Activated CD8-positive, alpha-beta memory T cell treated with anti-CD3 and anti-CD28 coated beads for 36 hours (primary cell): ENCODE results near the gene PCDHA3. TPM values are rescaled to one million over a fixed set of nuclear protein-coding genes. Genes with fewer than 3 reads are reported as not detected.
"Not testable (repeated sequence)": the region's sequence is repeated elsewhere in the genome, so short reads cannot be mapped to it uniquely, and the experiment has no call there.

Experiments used
- CTCF ChIA-PET: fragments of 350-600 bp; sonication (Branson Sonifier 250); formaldehyde crosslinking; loops from one replicate; lab custom pipeline; 2021; ENCODE audit warnings: antibody characterized with exemption; lab: Charles Lee
- POLR2A ChIA-PET: fragments of 350-600 bp; sonication (Branson Sonifier 250); formaldehyde crosslinking; loops from one replicate; lab custom pipeline; 2021; ENCODE audit warnings: antibody characterized with exemption; lab: Charles Lee
- total RNA-seq, 2 experiments: library from RNA; stranded (reverse); gene quantifications; one replicate each; pipeline ENCODE4 v1.2.3, GENCODE V29; 2021

The PCDHA3 gene
- total RNA-seq, result not detected

GRCh38 chr5:140800816-140801493 lies at the start of gene PCDHA3:
Gene PCDHA3 (plus strand): TSS chr5:140801057.
- ChIA-PET POLR2A (no interaction called here), CTCF (no interaction called here)

GRCh38 chr5:140753561-140753960 lies 47.3 kb upstream of the PCDHA3 start:
- ChIA-PET CTCF (no interaction called here), POLR2A (no interaction called here)

- POLR2A ChIA-PET, result no interaction called here
- CTCF ChIA-PET, result no interaction called here
These were observed 36.5 kb upstream of the PCDHA3 start for GRCh38 chr5:140764177-140764973.

GRCh38 chr5:140767444-140767843 lies 33.4 kb upstream of the PCDHA3 start:
- ChIA-PET POLR2A (no interaction called here), CTCF (no interaction called here)

GRCh38 chr5:140780512-140780911 lies 20.3 kb upstream of the PCDHA3 start:
- CTCF ChIA-PET, result no interaction called here
- POLR2A ChIA-PET, result no interaction called here

DNA sequence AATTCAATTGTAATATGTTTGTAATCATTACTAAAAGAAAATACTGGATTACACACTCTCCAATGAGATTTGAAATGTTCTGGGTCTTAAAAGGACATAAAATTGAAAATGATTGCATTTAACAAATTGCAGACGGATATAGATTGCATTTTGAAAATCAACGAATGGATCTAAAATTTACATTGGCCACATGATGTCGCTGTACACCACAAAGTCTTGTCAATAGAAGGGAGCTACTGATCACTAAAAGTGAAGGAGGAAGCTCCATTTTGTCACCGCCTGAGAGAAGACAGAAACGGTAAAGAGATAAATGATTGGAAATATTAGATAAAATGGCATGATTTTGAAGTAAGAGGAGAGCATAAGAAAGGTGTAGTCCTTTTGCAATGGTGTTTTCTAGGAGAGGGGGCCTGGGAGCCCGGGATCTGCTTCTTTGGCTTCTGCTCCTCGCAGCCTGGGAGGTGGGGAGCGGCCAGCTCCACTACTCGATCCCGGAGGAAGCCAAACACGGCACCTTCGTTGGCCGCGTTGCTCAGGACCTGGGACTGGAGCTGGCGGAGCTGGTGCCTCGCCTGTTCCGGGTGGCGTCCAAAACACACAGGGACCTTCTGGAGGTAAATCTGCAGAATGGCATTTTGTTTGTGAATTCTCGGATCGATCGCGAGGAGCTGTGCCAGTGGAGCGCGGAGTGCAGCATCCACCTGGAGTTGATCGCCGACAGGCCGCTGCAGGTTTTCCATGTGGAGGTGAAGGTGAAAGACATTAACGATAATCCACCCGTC lies 14.8 kb upstream of the PCDHA3 start, which contains the start of gene PCDHA1:
TSS of gene PCDHA1 (plus strand) at position 236 of the 782 bp plus-strand sequence.
- CTCF ChIA-PET, result no interaction called here
- POLR2A ChIA-PET, result no interaction called here

- POLR2A ChIA-PET, CTCF ChIA-PET: not testable (repeated sequence)
These were observed 13.4 kb upstream of the PCDHA3 start for GRCh38 chr5:140787422-140787821.

DNA sequence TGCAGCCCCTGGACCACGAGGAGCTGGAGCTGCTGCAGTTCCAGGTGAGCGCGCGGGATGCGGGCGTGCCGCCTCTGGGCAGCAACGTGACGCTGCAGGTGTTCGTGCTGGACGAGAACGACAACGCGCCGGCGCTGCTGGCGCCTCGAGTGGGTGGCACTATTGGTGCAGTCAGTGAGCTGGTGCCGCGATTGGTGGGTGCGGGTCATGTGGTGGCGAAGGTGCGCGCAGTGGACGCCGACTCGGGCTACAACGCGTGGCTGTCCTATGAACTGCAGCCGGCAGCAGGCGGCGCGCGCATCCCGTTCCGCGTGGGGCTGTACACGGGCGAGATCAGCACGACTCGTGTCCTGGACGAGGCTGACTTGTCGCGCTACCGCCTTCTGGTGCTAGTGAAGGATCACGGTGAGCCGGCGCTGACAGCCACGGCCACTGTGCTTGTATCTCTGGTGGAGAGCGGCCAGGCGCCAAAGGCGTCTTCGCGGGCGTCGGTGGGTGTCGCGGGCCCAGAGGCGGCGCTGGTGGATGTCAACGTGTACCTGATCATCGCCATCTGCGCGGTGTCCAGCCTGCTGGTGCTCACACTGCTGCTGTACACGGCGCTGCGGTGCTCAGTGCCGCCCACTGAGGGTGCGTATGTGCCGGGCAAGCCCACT lies 12.9 kb upstream of the PCDHA3 start:
- CTCF ChIA-PET, POLR2A ChIA-PET: not testable (repeated sequence)

DNA sequence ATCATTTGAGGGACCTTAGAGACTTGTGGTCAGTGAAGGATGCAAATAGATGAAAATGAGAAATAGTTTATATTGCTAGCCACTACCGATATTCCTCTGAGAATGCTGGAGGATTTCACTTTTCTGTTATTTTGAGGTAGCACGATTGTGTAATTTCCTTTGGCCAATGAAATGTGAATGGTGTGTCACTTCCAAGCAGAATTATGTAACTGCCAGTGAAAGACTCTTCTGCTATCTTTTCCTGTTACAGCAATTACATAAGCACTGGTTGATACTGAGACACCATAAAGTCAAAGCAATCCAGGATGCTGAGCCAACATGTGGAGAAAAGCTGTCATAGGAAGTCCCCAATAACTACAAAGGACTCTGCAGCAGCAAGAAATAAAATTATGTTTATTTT lies 9.8 kb upstream of the PCDHA3 start:
- ChIA-PET CTCF (no interaction called here), POLR2A (no interaction called here)

GRCh38 chr5:140794595-140795258 lies 6.1 kb upstream of the PCDHA3 start, which contains the start of gene PCDHA2:
Gene PCDHA2 (plus strand): TSS chr5:140794852.
- ChIA-PET CTCF (no interaction called here), POLR2A (no interaction called here)

GRCh38 chr5:140795259-140795641 lies 5.6 kb upstream of the PCDHA3 start:
- POLR2A ChIA-PET, result no interaction called here
- CTCF ChIA-PET, result no interaction called here

- POLR2A ChIA-PET, CTCF ChIA-PET: not testable (repeated sequence)
These were observed 4.7 kb upstream of the PCDHA3 start for GRCh38 chr5:140796072-140796717.

DNA sequence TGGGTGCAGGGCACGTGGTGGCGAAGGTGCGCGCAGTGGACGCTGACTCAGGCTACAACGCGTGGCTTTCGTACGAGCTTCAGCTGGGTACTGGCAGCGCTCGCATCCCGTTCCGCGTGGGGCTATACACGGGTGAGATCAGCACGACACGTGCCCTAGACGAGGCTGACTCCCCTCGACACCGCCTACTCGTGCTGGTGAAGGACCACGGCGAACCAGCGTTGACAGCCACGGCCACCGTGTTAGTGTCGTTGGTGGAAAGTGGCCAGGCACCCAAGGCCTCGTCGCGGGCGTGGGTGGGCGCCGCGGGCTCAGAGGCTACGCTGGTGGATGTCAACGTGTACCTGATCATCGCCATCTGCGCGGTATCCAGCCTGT lies 4.2 kb upstream of the PCDHA3 start:
- POLR2A ChIA-PET, result no interaction called here
- CTCF ChIA-PET, result no interaction called here

DNA sequence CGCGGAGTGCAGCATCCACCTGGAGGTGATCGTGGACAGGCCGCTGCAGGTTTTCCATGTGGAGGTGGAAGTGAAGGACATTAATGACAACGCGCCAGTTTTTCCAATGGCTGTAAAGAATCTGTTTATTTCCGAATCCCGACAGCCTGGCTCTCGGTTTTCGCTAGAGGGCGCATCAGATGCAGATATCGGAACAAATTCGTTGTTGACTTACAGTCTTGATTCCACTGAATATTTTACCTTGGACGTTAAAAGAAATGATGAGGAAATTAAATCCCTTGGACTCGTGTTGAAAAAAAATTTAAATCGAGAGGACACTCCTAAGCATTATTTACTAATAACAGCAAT lies 611 bp downstream of the PCDHA3 start:
- CTCF ChIA-PET, result no interaction called here
- POLR2A ChIA-PET, result no interaction called here

GRCh38 chr5:140802381-140802780 lies 1.5 kb downstream of the PCDHA3 start:
- CTCF ChIA-PET, result not testable (repeated sequence)

GRCh38 chr5:140802781-140803271 lies 2.0 kb downstream of the PCDHA3 start:
- ChIA-PET POLR2A (no interaction called here), CTCF (no interaction called here)

More at GRCh38 chr5:140802381-140802780, 1.5 kb downstream of the PCDHA3 start:
- POLR2A ChIA-PET, result not testable (repeated sequence)

- POLR2A ChIA-PET, result no interaction called here
- CTCF ChIA-PET, result no interaction called here
These were observed 6.2 kb downstream of the PCDHA3 start, which contains the start of gene PCDHA4 for GRCh38 chr5:140806834-140807775. Gene PCDHA4 (plus strand): TSS chr5:140807068.
